IPS DF 4.7 (cell line): ENCODE results near the gene BAZ1A.
"Not testable (repeated sequence)": the region's sequence is repeated elsewhere in the genome, so short reads cannot be mapped to it uniquely, and the experiment has no call there.

Source experiments
- DNase-seq: peaks from one replicate; pipeline ENCODE4 v3.0.0-alpha.2; 2013; ENCODE audit warnings: low spot score; ENCODE audit errors: extremely low read depth

Gene BAZ1A

GRCh38 chr14:34782031-34782430 lies 93.1 kb downstream of the BAZ1A start:
- DNase-seq, result no peak

GRCh38 chr14:34781242-34781641 lies 93.9 kb downstream of the BAZ1A start:
- no peak for DNase-seq

GRCh38 chr14:34780646-34781045 lies 94.5 kb downstream of the BAZ1A start:
- DNase-seq, result no peak

GRCh38 chr14:34778744-34779143 lies 96.4 kb downstream of the BAZ1A start:
- no peak for DNase-seq

GRCh38 chr14:34776611-34777010 lies 98.5 kb downstream of the BAZ1A start:
- no peak for DNase-seq

GRCh38 chr14:34775922-34776321 lies 99.2 kb downstream of the BAZ1A start:
- no peak for DNase-seq

GRCh38 chr14:34775342-34775741 lies 99.8 kb downstream of the BAZ1A start:
- no peak for DNase-seq

GRCh38 chr14:34770901-34771300 lies 104.3 kb downstream of the BAZ1A start:
- no peak for DNase-seq

- DNase-seq, result no peak
Measured at GRCh38 chr14:34766606-34767005, 108.6 kb downstream of the BAZ1A start.

- DNase-seq, result no peak
Measured at GRCh38 chr14:34766060-34766459, 109.1 kb downstream of the BAZ1A start.

- no peak for DNase-seq
Measured at GRCh38 chr14:34755215-34755614, 119.9 kb downstream of the BAZ1A start.

- no peak for DNase-seq
Measured at GRCh38 chr14:34754687-34755086, 120.5 kb downstream of the BAZ1A start.

GRCh38 chr14:34750670-34751069 lies 124.5 kb downstream of the BAZ1A start:
- no peak for DNase-seq

- no peak for DNase-seq
Measured at GRCh38 chr14:34750233-34750632, 124.9 kb downstream of the BAZ1A start.

GRCh38 chr14:34749408-34749807 lies 125.8 kb downstream of the BAZ1A start:
- no peak for DNase-seq

- no peak for DNase-seq
Measured at GRCh38 chr14:34742270-34743115, 132.7 kb downstream of the BAZ1A start.

GRCh38 chr14:34741840-34742239 lies 133.3 kb downstream of the BAZ1A start:
- no peak for DNase-seq

GRCh38 chr14:34740139-34740538 lies 135.0 kb downstream of the BAZ1A start:
- DNase-seq, result not testable (repeated sequence)

- DNase-seq, result not testable (repeated sequence)
Measured at GRCh38 chr14:34737079-34737478, 138.1 kb downstream of the BAZ1A start.

- DNase-seq, result no peak
Measured at GRCh38 chr14:34733245-34733644, 141.9 kb downstream of the BAZ1A start.

GRCh38 chr14:34732802-34733201 lies 142.4 kb downstream of the BAZ1A start:
- DNase-seq, result no peak

GRCh38 chr14:34723867-34724266 lies 151.3 kb downstream of the BAZ1A start:
- no peak for DNase-seq
